ENCODE measurements around the gene CNTNAP2. TPM values are rescaled to one million over a fixed set of nuclear protein-coding genes. Genes with fewer than 3 reads are reported as not detected.

The CNTNAP2 gene
- total and polyA plus RNA-seq, 2 of the 13 experiments (the other 11 are each of a cell fraction or from before 2014, with no cell fraction given): 0.40 to 0.42 TPM

DNA sequence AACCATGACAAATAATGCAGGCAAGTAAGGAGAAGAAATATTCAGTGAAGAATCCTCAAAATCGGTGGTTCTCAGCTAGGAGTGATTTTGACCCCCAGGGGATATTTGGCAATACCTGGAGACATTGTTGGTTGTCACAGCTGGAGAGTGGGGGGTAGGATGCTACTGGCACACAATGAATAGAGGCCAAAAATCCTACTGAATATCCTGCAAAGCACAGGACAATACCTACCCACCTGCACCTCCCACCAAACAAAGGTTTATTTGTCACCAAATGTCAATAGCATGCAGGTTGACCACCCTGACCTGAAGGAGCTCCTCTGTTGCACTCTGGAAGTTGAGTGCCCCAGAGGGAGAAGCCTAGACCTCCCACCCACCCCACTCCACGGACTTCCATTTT is 1028.6 kb downstream of the CNTNAP2 start (continued):
- TF ChIP-seq, protein P1, sequence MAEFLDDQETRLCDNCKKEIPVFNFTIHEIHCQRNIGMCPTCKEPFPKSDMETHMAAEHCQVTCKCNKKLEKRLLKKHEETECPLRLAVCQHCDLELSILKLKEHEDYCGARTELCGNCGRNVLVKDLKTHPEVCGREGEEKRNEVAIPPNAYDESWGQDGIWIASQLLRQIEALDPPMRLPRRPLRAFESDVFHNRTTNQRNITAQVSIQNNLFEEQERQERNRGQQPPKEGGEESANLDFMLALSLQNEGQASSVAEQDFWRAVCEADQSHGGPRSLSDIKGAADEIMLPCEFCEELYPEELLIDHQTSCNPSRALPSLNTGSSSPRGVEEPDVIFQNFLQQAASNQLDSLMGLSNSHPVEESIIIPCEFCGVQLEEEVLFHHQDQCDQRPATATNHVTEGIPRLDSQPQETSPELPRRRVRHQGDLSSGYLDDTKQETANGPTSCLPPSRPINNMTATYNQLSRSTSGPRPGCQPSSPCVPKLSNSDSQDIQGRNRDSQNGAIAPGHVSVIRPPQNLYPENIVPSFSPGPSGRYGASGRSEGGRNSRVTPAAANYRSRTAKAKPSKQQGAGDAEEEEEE (CRISPR knock-in tag; IDR thresholded peaks at IDR 0.05; ENCODE audit: borderline replicate concordance): no peak
- TF ChIP-seq JUND (CRISPR knock-in tag; IDR thresholded peaks at IDR 0.05) (no peak), ZNF180 (CRISPR knock-in tag; IDR thresholded peaks at IDR 0.05; ENCODE audit: borderline replicate concordance, low read depth) (no peak)
- TF ChIP-seq, protein P2, sequence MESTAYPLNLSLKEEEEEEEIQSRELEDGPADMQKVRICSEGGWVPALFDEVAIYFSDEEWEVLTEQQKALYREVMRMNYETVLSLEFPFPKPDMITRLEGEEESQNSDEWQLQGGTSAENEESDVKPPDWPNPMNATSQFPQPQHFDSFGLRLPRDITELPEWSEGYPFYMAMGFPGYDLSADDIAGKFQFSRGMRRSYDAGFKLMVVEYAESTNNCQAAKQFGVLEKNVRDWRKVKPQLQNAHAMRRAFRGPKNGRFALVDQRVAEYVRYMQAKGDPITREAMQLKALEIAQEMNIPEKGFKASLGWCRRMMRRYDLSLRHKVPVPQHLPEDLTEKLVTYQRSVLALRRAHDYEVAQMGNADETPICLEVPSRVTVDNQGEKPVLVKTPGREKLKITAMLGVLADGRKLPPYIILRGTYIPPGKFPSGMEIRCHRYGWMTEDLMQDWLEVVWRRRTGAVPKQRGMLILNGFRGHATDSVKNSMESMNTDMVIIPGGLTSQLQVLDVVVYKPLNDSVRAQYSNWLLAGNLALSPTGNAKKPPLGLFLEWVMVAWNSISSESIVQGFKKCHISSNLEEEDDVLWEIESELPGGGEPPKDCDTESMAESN (CRISPR knock-in tag; conservative IDR thresholded peaks at IDR 0.05): no peak
- TF ChIP-seq, protein P3, sequence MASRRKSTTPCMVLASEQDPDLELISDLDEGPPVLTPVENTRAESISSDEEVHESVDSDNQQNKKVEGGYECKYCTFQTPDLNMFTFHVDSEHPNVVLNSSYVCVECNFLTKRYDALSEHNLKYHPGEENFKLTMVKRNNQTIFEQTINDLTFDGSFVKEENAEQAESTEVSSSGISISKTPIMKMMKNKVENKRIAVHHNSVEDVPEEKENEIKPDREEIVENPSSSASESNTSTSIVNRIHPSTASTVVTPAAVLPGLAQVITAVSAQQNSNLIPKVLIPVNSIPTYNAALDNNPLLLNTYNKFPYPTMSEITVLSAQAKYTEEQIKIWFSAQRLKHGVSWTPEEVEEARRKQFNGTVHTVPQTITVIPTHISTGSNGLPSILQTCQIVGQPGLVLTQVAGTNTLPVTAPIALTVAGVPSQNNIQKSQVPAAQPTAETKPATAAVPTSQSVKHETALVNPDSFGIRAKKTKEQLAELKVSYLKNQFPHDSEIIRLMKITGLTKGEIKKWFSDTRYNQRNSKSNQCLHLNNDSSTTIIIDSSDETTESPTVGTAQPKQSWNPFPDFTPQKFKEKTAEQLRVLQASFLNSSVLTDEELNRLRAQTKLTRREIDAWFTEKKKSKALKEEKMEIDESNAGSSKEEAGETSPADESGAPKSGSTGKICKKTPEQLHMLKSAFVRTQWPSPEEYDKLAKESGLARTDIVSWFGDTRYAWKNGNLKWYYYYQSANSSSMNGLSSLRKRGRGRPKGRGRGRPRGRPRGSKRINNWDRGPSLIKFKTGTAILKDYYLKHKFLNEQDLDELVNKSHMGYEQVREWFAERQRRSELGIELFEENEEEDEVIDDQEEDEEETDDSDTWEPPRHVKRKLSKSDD (CRISPR knock-in tag; IDR thresholded peaks at IDR 0.05; ENCODE audit: low read depth): no peak
- TF ChIP-seq, protein P4, sequence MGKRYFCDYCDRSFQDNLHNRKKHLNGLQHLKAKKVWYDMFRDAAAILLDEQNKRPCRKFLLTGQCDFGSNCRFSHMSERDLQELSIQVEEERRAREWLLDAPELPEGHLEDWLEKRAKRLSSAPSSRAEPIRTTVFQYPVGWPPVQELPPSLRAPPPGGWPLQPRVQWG (CRISPR knock-in tag; IDR thresholded peaks at IDR 0.05; ENCODE audit: borderline replicate concordance, low read depth): no peak
